Activated CD4-positive, alpha-beta T cell treated with anti-CD3 and anti-CD28 coated beads for 1 hour (primary cell): ENCODE data around the gene TOX2.
A peak's percentile ranks its signal among the peaks of the same experiment; 100 is the strongest.

Experiments used
- DNase-seq: peaks from one replicate; pipeline ENCODE4 v3.0.0-alpha.2; 2020

TOX2 gene

DNA sequence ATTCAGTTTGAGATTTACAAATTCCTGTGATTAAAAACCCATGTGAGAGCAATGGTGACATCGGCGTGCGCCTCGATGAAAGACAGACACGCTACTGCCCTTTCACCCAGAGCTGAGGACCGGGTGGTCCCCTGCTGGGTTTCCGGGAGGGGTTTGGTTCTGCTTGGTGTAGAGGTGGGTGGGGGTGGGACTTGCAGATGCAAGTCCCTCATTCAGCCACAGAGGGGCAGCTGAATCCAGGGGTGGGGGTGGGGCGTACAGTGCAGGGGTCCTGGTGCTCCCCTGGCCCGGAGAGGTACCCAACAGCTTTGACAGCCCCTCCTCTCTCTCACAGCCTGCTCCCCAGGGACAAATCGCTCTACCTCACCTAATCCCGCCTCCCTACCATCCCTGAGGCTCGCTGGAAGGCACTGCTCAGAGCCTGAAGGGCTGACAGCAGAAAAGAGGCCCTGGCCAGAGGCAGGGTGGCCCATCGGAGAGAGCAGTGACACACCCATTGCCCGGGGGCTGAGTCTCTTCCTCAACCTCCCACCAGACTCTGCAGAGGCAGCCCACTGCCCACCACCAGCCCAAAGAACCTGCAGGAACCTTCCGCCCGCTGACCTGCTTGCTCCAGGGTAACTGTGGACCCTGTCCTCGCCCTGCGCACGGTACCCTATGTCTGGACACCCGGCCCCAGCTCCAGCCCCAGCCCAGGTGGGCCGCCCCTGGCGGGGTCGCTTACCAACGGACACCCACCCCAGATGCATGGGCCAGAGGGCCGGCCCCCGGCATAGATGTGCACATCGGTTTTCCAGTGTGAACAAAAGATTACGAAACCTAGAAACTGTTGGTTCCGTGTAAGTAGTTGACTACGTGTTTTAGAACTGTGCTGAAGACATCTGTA, 153.9 kb downstream of the TOX2 start:
- no peak for DNase-seq

- DNase-seq, result peak; percentile 48
These were observed 154.8 kb downstream of the TOX2 start for GRCh38 chr20:44069203-44070011.

DNA sequence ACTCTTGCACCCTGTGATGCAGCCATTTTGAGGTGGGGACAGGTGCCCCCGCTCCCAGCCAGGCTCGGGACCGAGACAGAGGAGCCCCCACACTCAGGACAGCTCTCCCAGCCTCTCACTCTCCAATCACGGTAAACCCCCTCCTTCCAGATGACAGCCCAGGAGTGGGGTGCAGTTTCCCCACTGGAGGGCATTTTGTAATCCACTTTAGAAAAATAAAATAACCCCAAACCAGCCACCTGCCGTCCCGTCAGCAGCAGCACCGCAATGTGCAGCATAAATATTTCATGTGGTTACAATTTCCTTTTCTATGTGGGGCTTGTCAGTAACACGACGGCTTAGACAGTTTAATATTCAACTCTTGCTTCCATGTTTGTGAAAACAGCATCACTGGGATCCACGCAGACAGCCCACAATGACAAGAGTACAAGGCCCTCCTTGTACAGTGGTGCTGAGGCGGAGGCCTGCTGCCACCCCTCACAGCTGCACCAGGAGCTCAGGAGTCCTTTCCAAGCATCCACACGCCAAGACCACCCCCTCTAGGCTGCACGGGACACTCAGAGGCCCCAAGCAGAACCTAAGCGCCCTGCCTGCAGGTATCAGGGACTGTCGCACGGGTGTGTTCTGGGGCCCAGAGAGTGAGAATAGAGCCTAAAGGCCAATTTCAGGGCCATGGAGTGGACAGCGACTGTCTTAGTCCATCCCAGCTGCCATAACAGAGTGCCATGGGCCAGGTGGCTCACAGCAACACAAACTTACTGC, 155.7 kb downstream of the TOX2 start:
- peak; percentile 30 for DNase-seq

- no peak for DNase-seq
These were observed 156.4 kb downstream of the TOX2 start for GRCh38 chr20:44071057-44071456.

- DNase-seq, result no peak
These were observed 157.0 kb downstream of the TOX2 start for GRCh38 chr20:44071526-44072111.

- DNase-seq, result no peak
These were observed 157.7 kb downstream of the TOX2 start for GRCh38 chr20:44072384-44072783.

DNA sequence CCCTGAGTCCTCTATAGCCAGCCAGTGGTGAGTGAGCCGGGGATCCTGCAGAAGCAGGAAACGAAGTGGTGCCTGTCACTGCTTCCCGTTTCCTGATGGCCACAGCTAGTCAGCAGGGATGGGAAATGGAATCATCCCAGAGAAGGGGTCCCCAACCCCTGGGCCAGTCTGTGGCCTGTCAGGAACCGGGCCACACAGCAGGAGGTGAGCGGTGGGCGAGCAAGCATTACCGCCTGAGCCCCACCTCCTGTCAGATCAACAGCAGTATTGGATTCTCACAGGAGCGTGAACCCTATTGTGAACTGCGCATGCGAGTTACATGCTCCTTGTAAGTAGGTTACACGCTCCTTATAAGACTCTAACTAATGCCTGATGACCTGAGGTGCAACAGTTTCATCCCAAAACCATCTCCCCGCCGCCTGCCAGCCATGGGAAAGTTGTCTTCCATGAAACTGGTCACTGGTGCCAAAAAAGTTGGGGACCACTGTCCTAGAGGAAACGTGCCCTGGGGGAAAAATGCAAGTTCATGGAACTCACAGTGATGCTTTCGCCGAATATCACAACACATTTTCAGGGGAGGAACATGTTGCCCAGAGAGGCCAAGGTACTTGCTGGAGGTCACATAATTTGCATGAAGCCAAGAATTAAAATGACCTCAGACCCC, 158.5 kb downstream of the TOX2 start:
- no peak for DNase-seq

- no peak for DNase-seq
These were observed 159.0 kb downstream of the TOX2 start for GRCh38 chr20:44073675-44074071.

- DNase-seq, result no peak
These were observed 159.8 kb downstream of the TOX2 start for GRCh38 chr20:44074252-44075151.

GRCh38 chr20:44075191-44075949, 160.7 kb downstream of the TOX2 start:
- no peak for DNase-seq

DNA sequence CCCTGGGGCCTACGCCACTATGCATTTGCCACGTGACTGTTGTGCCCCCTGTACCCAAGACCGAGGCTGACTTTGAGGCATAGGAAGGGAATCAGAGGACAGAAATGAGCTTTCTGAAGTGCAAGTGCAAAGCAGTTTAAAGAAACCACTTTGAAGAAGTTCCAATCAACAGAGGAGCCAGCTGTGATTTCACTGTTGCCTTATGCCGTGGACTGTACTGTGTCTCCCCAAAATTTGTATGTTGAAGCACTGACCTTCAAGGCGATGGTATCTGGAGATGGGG, 161.2 kb downstream of the TOX2 start:
- no peak for DNase-seq

DNA sequence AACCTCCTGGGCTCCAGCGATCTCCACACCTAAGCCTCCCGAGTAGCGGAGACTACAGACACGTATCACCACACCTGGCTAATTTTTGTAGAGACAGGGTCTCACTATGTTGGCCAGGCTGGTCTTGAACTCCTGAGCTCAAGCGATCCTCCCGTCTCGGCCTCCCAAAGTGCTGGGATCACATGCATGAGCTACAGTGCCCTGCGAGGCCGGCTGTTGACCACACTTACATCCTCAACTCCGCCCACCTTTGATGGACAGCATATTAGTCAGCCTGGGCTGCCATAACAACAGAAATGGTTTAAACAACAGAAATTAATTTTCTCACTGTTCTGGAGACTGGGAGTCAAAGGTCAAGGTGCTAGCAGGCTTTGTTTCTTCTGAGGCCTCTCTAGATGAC, 164.6 kb downstream of the TOX2 start:
- DNase-seq, result no peak

DNA sequence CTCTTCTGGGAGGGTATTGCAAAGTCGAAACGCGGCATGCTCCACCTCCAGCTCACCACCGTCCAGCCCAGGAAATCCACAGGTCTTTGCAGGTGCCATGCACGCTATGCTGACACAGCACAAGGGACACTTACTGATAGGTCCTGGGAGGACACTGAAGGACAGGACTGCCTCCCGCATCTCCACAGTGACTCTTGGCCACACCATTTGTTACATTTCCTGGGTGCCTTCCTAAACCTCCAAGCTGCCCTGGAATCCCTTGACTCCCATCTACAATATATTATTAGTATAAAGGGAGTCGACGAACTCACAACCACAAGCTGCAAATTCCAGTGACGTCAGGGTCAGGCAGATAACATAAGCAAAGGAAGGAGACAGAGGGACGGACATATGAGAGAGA, 165.4 kb downstream of the TOX2 start:
- no peak for DNase-seq

- DNase-seq, result peak; percentile 73
These were observed 166.1 kb downstream of the TOX2 start for GRCh38 chr20:44080646-44081267.

DNA sequence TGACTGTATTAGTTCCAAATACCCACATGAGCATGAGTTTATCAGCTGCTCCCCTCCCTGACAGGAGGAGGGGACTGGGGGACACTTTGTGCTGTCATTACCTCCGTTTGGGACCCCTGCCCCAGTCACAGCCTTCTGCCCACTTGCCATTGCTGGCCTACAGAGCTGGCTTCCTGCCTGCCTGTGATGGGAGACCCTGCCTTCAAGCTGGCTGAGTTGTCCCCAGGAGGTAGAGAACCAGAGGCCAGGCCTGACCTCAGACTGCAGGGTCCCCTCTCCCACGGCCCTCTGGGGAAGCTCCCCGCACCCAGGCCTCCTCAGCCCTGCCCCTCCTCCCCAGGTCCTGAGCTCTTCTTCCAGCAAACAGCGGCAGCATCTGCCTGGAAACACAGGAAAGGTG, 166.8 kb downstream of the TOX2 start:
- DNase-seq, result no peak

- no peak for DNase-seq
These were observed 167.2 kb downstream of the TOX2 start for GRCh38 chr20:44081888-44082287.

- no peak for DNase-seq
These were observed 168.7 kb downstream of the TOX2 start for GRCh38 chr20:44083220-44083933.

DNA sequence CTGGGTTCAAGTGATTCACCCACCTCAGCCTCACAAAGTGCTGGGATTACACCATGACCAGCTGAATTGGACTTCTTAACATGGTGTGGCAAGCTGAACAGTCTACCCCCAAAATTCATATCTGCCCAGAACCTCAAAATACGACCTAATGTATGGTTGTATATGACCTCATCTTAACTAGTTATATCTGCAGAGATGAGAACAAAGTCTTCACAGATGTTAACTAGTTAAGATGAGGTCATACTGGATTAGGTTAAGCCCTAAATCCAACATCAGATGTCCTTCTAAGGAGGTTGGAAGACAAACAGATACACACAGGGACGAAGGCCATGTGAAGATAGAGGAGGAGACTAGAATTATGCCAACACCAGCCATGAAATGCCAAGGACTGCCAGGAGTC, 169.8 kb downstream of the TOX2 start:
- DNase-seq, result no peak

DNA sequence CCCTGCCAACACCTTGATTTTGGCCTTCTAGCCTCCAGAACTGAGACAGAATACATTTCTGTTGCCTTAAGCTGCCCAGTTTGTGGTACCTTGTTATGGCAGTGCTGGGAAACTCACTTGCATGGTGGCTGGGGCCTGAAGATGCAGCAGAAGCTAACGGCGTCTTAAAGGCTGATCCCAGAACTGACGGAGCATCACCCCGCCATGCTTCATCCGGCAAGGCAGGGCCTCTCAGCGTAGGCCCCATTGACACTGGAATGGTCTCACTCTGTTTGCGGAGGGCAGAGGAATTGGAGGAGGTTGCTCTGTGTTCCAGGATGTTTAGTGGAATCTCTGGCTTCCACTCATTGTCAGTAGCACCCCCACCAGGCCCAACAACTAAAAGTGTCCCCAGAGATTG, 170.2 kb downstream of the TOX2 start:
- DNase-seq, result no peak
